Small intestine (tissue), 7 donors: Measurements from ENCODE around the gene ZNF516. TPM values are rescaled to one million over a fixed set of nuclear protein-coding genes. Genes with fewer than 3 reads are reported as not detected.
A peak's percentile ranks its signal among the peaks of the same experiment; 100 is the strongest.

Source experiments
- DNase-seq, 2 donors: peaks; one replicate each; pipeline versions ENCODE4 v3.0.0 to v3.0.0-alpha.2; 2013
- FAIRE-seq: peaks from 2 replicates; lab custom pipeline; 2012; peaks lifted over from hg19 to GRCh38; lab: Jason Lieb, UNC
- H3K27ac ChIP-seq, 3 donors: one replicate each; pipeline ENCODE4 v1.5.1; 2013; ENCODE audit warnings: low read length in 2 of 3, mild to moderate bottlenecking in 2 of 3, control low read depth in 1 of 3, inconsistent platforms in 1 of 3, low read depth in 1 of 3, moderate library complexity in 1 of 3
- H3K27me3 ChIP-seq, 3 donors: one replicate each; pipeline ENCODE4 v1.6.1; 2013; ENCODE audit warnings: low read length in 3 of 3, inconsistent platforms in 1 of 3; ENCODE audit not compliant: control insufficient read depth in 3 of 3, insufficient read depth in 3 of 3
- H3K36me3 ChIP-seq, 3 donors: one replicate each; pipeline ENCODE4 v1.6.1; 2013; ENCODE audit warnings: low read length in 3 of 3, inconsistent platforms in 1 of 3, low read depth in 1 of 3, mild to moderate bottlenecking in 1 of 3, moderate library complexity in 1 of 3; ENCODE audit not compliant: control insufficient read depth in 3 of 3, insufficient read depth in 2 of 3
- H3K4me1 ChIP-seq, 3 donors: one replicate each; pipeline ENCODE4 v1.6.1; 2013; ENCODE audit warnings: low read length in 2 of 3, inconsistent platforms in 1 of 3, low read depth in 1 of 3, mild to moderate bottlenecking in 1 of 3, moderate library complexity in 1 of 3; ENCODE audit not compliant: control insufficient read depth in 3 of 3, insufficient read depth in 2 of 3
- H3K4me3 ChIP-seq, 3 donors: one replicate each; pipeline ENCODE4 v1.5.1; 2013; ENCODE audit warnings: low read length in 3 of 3, control low read depth in 1 of 3, inconsistent platforms in 1 of 3, low read depth in 1 of 3, mild to moderate bottlenecking in 1 of 3, moderate library complexity in 1 of 3
- H3K9me3 ChIP-seq, 2 donors: one replicate each; pipeline ENCODE4 v1.6.1; 2013; ENCODE audit warnings: low read depth in 1 of 2, low read length in 1 of 2; ENCODE audit not compliant: control insufficient read depth in 2 of 2, insufficient read depth in 1 of 2
- WGBS, 3 donors: extraction: QIAGEN DNeasy Blood & Tissue Kit; methylation state at CpG; one replicate each; pipeline ENCODE4 v1.1.7; 2013; 5-methylcytosine and 5-hydroxymethylcytosine counted together
- polyA plus RNA-seq, 4 donors: library from polyadenylated mRNA; stranded (reverse) in 3 of 4; unstranded in 1 of 4; fragments of 200-250 nt in 3 of 4; fragments of 120-200 nt in 1 of 4; gene quantifications; one replicate each; pipeline versions ENCODE4 v1.2.1 to v1.2.3, GENCODE V29; 2013
- donor health status: healthy with polysubstance abuse.
- donor health status: control.
- donor health status: control.
- donor health status: Bipolar disorder and iron deficiency.
- donor health status: healthy.

Gene ZNF516
- polyA plus RNA-seq, 4 donors = 4.6 to 15.9 (median 6.5) TPM

GRCh38 chr18:76348267-76349066, 146.6 kb downstream of the ZNF516 start:
- Histone ChIP-seq H3K9me3 (peaks cover 0 to 8% of the 10 kb centered on the region in 2 donors), H3K4me1 (peaks cover 0 to 6% (median 0%) of the 10 kb centered on the region in 3 donors), H3K27ac (no peak overlapping the region), H3K36me3 (no peaks in the 10 kb centered on the region), H3K4me3 (peak overlapping the region in 1 of 3 donors; percentile 12), H3K27me3 (no peaks in the 10 kb centered on the region)
- FAIRE-seq = no peak
- WGBS, 3 donors = 52 to 73% (median 60%) methylated on average over 27 of the region's 27 CpGs
- no peak for DNase-seq

DNA sequence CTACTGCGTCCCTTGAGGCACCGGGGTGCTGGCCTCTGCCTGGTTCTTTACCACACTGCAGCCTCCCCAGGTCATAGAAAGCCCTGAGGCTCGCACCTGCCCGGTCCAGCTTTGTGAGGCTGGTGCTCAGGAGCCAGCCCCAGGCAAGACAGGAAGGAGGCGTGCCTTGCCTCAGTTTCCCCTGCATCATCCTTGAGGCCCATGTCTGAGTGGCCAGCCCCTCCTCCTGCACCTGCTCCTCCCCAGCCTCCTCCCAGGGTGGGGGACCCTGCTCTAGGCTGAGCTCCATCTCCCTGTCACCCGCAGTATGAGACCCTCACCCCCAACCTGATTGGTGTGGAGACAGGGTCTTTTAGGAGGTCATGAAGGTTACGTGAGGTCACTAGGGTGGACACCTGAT, 147.7 kb downstream of the ZNF516 start:
- FAIRE-seq = no peak
- 92 to 96% (median 95%) methylated on average over 7 of the region's 7 CpGs for WGBS, 3 donors

GRCh38 chr18:76346490-76347130, 148.4 kb downstream of the ZNF516 start:
- H3K4me3 ChIP-seq = no peak overlapping the region
- H3K36me3 ChIP-seq = no peaks in the 10 kb centered on the region
- FAIRE-seq (no peak), DNase-seq (no peak)
- no peaks in the 10 kb centered on the region for H3K9me3 ChIP-seq
- H3K4me1 ChIP-seq = peaks cover 0 to 6% (median 0%) of the 10 kb centered on the region in 3 donors
- no peaks in the 10 kb centered on the region for H3K27me3 ChIP-seq
- no peak overlapping the region for H3K27ac ChIP-seq
- 91 to 93% (median 92%) methylated on average over 27 to 29 of the region's 29 CpGs for WGBS, 3 donors

More for the DNA sequence above, 147.7 kb downstream of the ZNF516 start:
- DNase-seq = no peak
- Histone ChIP-seq H3K4me3 (no peak overlapping the region), H3K9me3 (peaks cover 0 to 3% of the 10 kb centered on the region in 2 donors), H3K27me3 (no peaks in the 10 kb centered on the region), H3K27ac (no peak overlapping the region), H3K4me1 (peaks cover 0 to 6% (median 0%) of the 10 kb centered on the region in 3 donors), H3K36me3 (no peaks in the 10 kb centered on the region)

DNA sequence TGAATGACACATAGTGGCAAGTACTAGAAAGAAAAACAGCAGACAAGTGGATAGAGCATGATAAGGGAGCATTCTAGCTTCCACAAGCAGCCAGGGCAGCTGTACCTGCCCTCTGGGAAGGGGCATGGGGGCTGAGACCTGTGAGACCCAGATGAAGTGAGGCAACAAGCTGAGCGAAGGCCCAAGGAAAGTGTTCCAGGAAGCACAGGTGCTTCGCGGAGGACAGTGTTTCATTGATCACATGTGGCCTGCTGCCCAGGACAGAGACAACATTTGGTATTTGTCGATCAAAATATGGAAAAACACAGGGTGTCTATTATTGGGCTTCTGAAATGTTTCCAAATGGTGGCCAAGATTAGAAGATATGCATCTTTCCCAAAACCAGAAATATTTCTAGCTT, 149.1 kb downstream of the ZNF516 start:
- peaks cover 0 to 6% (median 0%) of the 10 kb centered on the region in 3 donors for H3K4me1 ChIP-seq
- H3K27ac ChIP-seq = no peak overlapping the region
- DNase-seq (no peak), FAIRE-seq (no peak)
- no peaks in the 10 kb centered on the region for H3K27me3 ChIP-seq
- H3K36me3 ChIP-seq = no peaks in the 10 kb centered on the region
- 91 to 95% (median 92%) methylated on average over 4 of the region's 4 CpGs for WGBS, 3 donors
- H3K4me3 ChIP-seq = no peak overlapping the region
- no peaks in the 10 kb centered on the region for H3K9me3 ChIP-seq

DNA sequence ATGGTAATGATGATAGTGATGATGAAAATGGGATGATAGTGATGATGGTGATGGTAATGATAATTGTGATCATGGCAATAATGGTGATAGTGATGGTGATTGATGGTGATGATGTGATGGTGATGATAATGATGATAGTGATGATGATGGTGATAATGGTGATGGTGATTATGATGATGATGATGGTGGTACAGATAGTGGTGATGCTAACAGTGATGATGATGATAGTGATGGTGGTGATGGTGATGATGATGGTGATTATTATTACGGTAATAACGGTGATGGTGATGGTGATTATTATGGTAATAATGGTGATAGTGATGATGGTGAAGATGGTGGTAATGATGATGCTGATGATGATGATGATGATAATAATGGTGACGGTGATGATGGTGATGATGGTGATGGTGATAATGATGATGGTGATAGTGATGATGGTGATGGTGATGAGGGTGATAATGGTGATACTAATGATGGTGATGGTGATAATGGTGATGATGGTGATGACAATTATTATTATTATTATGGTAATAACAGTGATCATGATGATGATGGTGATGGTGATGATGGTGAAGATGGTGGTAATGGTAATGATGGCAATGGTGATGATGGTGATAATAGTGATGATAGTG, 151.0 kb downstream of the ZNF516 start:
- Histone ChIP-seq H3K4me3 (no peak overlapping the region), H3K27ac (no peak overlapping the region), H3K36me3 (no peaks in the 10 kb centered on the region), H3K9me3 (peaks cover 0 to 8% of the 10 kb centered on the region in 2 donors), H3K27me3 (no peaks in the 10 kb centered on the region), H3K4me1 (peaks cover 0 to 6% (median 0%) of the 10 kb centered on the region in 3 donors)
- FAIRE-seq = no peak
- WGBS, 3 donors = 93 to 100% (median 99%) methylated on average over 3 of the region's 3 CpGs
- DNase-seq = no peak

GRCh38 chr18:76340410-76340809, 154.6 kb downstream of the ZNF516 start:
- DNase-seq = no peak
- WGBS, 3 donors = 73 to 83% (median 81%) methylated on average over 2 of the region's 2 CpGs

GRCh38 chr18:76339246-76339620, 155.8 kb downstream of the ZNF516 start:
- Histone ChIP-seq H3K4me1 (no peaks in the 10 kb centered on the region), H3K9me3 (peaks cover 0 to 8% of the 10 kb centered on the region in 2 donors), H3K4me3 (no peak overlapping the region), H3K27me3 (no peaks in the 10 kb centered on the region), H3K36me3 (no peaks in the 10 kb centered on the region), H3K27ac (no peak overlapping the region)
- FAIRE-seq = no peak
- WGBS, 3 donors = 55 to 64% (median 60%) methylated on average over 2 of the region's 2 CpGs
- DNase-seq = no peak

More at GRCh38 chr18:76340410-76340809, 154.6 kb downstream of the ZNF516 start:
- Histone ChIP-seq H3K4me1 (no peaks in the 10 kb centered on the region), H3K27me3 (no peaks in the 10 kb centered on the region), H3K36me3 (no peaks in the 10 kb centered on the region), H3K9me3 (peaks cover 0 to 8% of the 10 kb centered on the region in 2 donors), H3K4me3 (no peak overlapping the region), H3K27ac (no peak overlapping the region)
- FAIRE-seq = no peak

DNA sequence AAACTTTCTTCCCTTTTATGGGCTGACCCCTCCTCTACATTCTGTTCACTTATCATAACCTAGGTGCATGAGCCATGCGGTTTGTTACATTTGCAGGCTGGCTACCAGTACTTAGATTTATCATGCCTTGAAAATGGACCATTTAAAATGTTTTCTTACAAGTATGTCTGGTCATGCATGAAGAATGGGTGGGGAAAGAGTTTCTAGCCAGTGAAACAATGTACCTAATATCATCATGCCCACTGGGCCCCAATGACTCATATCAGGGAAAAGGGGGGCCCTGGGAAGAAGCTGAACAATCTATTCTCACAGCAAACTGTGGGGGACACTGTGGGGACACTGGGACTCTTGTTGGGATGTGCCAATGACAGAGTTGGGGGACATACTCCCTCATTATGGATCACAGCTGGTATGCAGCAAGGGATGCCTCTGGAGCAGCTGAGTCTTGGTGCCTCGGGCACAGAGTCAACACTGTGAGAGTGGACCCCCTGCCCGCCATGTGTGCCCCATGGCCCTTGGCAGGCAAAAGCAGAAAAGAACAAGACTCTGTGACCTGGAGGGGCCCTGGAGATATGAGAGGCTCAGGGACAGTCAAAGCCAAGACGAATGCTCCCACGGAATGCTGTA, 156.3 kb downstream of the ZNF516 start:
- peaks cover 0 to 8% of the 10 kb centered on the region in 2 donors for H3K9me3 ChIP-seq
- H3K36me3 ChIP-seq = no peaks in the 10 kb centered on the region
- WGBS, 3 donors = 85 to 97% (median 86%) methylated on average over 5 of the region's 5 CpGs
- no peaks in the 10 kb centered on the region for H3K27me3 ChIP-seq
- H3K4me3 ChIP-seq = no peak overlapping the region
- no peak overlapping the region for H3K27ac ChIP-seq
- DNase-seq (no peak), FAIRE-seq (no peak)
- H3K4me1 ChIP-seq = no peaks in the 10 kb centered on the region
